Neural cell (in vitro differentiated cells): ENCODE results near the gene STPG3. TPM values are rescaled to one million over a fixed set of nuclear protein-coding genes. Genes with fewer than 3 reads are reported as not detected.
A peak's percentile ranks its signal among the peaks of the same experiment; 100 is the strongest.
"Not testable (repeated sequence)": the region's sequence is repeated elsewhere in the genome, so short reads cannot be mapped to it uniquely, and the experiment has no call there.

Experiments
- H2AFZ ChIP-seq: fragments of 200-600, 300-800 bp; sonication (generic), shearing (Covaris generic); 2 replicates; pipeline ENCODE4 v1.6.0; 2014; ENCODE audit warnings: low read depth, mild to moderate bottlenecking, antibody characterized with exemption, low read length, moderate library complexity
- H3F3A ChIP-seq: fragments of 200-600 bp; shearing (Covaris generic); 2 replicates; pipeline ENCODE4 v1.6.1; 2016; ENCODE audit warnings: mild to moderate bottlenecking, moderate library complexity, mixed read lengths, antibody characterized with exemption, low read length; ENCODE audit not compliant: insufficient read depth, poor library complexity, severe bottlenecking
- H3K27ac ChIP-seq: fragments of 200-600, 300-800 bp; sonication (generic), shearing (Covaris generic); 2 replicates; pipeline ENCODE4 v1.5.1; 2014; ENCODE audit warnings: mild to moderate bottlenecking, low read length, moderate library complexity
- H3K27me3 ChIP-seq: fragments of 300-800, 200-600 bp; sonication (generic), shearing (Covaris generic); 2 replicates; pipeline ENCODE4 v1.6.0; 2014; ENCODE audit warnings: mild to moderate bottlenecking, low read depth, low read length, moderate library complexity; ENCODE audit not compliant: insufficient read depth
- H3K36me3 ChIP-seq: fragments of 300-800, 200-600 bp; sonication (generic), shearing (Covaris generic); 2 replicates; pipeline ENCODE4 v1.5.1; 2014; ENCODE audit warnings: mild to moderate bottlenecking, antibody characterized with exemption, low read length, moderate library complexity; ENCODE audit not compliant: insufficient read depth
- H3K4me2 ChIP-seq: fragments of 300-800, 200-600 bp; sonication (generic), shearing (Covaris generic); 2 replicates; pipeline ENCODE4 v1.6.0; 2014; ENCODE audit warnings: mild to moderate bottlenecking, low read length
- H3K4me3 ChIP-seq: fragments of 300-800, 200-600 bp; sonication (generic), shearing (Covaris generic); 2 replicates; pipeline ENCODE4 v1.5.1; 2014; ENCODE audit warnings: mild to moderate bottlenecking, low read length, moderate library complexity
- H3K79me2 ChIP-seq: fragments of 200-600 bp; shearing (Covaris generic); replicated peaks from 2 replicates; pipeline ENCODE4 v1.6.0; 2014; ENCODE audit warnings: mild to moderate bottlenecking, low read length, moderate library complexity; ENCODE audit not compliant: insufficient read depth
- H3K9ac ChIP-seq: fragments of 300-800, 200-600 bp; sonication (generic), shearing (Covaris generic); 2 replicates; pipeline ENCODE4 v1.6.1; 2016; ENCODE audit warnings: mild to moderate bottlenecking, low read length, mixed read lengths
- H3K9me2 ChIP-seq: fragments of 200-600 bp; shearing (Covaris generic); 2 replicates; pipeline ENCODE4 v1.6.1; 2016; ENCODE audit warnings: mild to moderate bottlenecking, low read length, mixed read lengths; ENCODE audit not compliant: insufficient read depth
- H3K9me3 ChIP-seq: fragments of 200-600, 300-800 bp; sonication (generic), shearing (Covaris generic); 2 replicates; pipeline ENCODE4 v1.6.1; 2016; ENCODE audit warnings: mild to moderate bottlenecking, mixed run types, low read length, moderate library complexity, mixed read lengths
- H4K20me1 ChIP-seq: fragments of 200-600 bp; shearing (Covaris generic); 2 replicates; pipeline ENCODE4 v1.6.1; 2016; ENCODE audit warnings: mild to moderate bottlenecking, mixed run types; ENCODE audit not compliant: insufficient read depth
- EP300 ChIP-seq: fragments of 450-650 bp; conservative IDR thresholded peaks from 2 replicates; pipeline ENCODE4 v1.6.1; 2014; ENCODE audit warnings: antibody characterized with exemption, mild to moderate bottlenecking, moderate library complexity; ENCODE audit not compliant: poor library complexity, severe bottlenecking
- EZH2 ChIP-seq: fragments of 200-600, 300-800 bp; shearing (Covaris generic), sonication (generic); IDR thresholded peaks from 2 replicates; pipeline ENCODE4 v1.6.1; 2014; ENCODE audit warnings: antibody characterized with exemption, low read length, borderline replicate concordance, mild to moderate bottlenecking; ENCODE audit not compliant: insufficient read depth, poor library complexity, severe bottlenecking
- MXI1 ChIP-seq: fragments of 450-650 bp; conservative IDR thresholded peaks from 2 replicates; pipeline ENCODE4 v1.6.1; 2014; ENCODE audit warnings: antibody characterized with exemption, mild to moderate bottlenecking; ENCODE audit not compliant: poor library complexity, severe bottlenecking
- POLR2AphosphoS5 ChIP-seq: IDR thresholded peaks from 2 replicates; pipeline ENCODE4 v1.6.1; 2012
- RAD21 ChIP-seq: fragments of 450-650 bp; conservative IDR thresholded peaks from 2 replicates; pipeline ENCODE4 v1.6.1; 2014; ENCODE audit warnings: antibody characterized with exemption, mild to moderate bottlenecking, moderate library complexity
- SMC3 ChIP-seq: fragments of 450-650 bp; conservative IDR thresholded peaks from 2 replicates; pipeline ENCODE4 v1.6.1; 2014; ENCODE audit warnings: antibody characterized with exemption, mild to moderate bottlenecking, moderate library complexity; ENCODE audit not compliant: poor library complexity
- TAF1 ChIP-seq: IDR thresholded peaks from 2 replicates; pipeline ENCODE4 v1.6.1; 2012; ENCODE audit warnings: low read depth
- polyA plus RNA-seq: library from polyadenylated mRNA; depleted of rRNA; stranded (reverse); fragments of >200 nt; gene quantifications from 2 replicates; pipeline ENCODE4 v1.2.3, GENCODE V29; 2014
- TF ChIP-seq, protein P1 (sequence below): fragments of 450-650 bp; IDR thresholded peaks from 2 replicates; pipeline ENCODE4 v1.5.1; 2014; ENCODE audit warnings: antibody characterized with exemption, mild to moderate bottlenecking, moderate library complexity; ENCODE audit not compliant: poor library complexity, severe bottlenecking
- TF ChIP-seq, protein P2 (sequence below): IDR thresholded peaks from 2 replicates; pipeline ENCODE4 v1.6.1; 2012; ENCODE audit warnings: borderline replicate concordance

Gene STPG3
- polyA plus RNA-seq, 1 donor from 2014 or later, result not detected

DNA sequence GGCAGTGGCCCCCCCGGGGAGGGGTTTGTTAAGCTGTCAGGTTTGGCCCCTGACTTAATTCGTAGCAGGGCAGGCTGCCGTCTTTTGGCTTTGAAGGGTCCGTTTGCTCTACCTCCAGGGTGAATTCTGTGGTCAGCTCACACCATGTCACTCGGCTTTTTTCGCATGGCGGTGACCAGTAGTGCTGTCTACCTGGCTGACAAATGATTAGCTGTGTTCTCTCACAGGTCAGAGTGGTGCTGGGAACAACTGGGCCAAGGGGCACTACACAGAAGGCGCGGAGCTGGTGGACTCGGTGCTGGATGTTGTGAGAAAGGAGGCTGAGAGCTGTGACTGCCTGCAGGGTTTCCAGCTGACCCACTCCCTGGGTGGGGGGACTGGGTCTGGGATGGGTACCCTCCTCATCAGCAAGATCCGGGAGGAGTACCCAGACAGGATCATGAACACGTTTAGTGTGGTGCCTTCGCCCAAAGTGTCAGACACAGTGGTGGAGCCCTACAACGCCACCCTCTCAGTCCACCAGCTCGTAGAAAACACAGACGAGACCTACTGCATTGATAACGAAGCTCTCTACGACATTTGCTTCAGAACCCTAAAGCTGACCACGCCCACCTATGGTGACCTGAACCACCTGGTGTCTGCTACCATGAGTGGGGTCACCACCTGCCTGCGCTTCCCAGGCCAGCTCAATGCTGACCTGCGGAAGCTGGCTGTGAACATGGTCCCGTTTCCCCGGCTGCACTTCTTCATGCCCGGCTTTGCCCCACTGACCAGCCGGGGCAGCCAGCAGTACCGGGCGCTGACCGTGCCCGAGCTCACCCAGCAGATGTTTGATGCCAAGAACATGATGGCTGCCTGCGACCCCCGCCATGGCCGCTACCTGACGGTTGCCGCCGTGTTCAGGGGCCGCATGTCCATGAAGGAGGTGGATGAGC, 8.6 kb upstream of the STPG3 start:
- Histone ChIP-seq H3K27me3 (no peaks in the 10 kb centered on the region), H3K27ac (no peak overlapping the region), H3K79me2 (peaks cover 14% of the 10 kb centered on the region), H3K36me3 (no peaks in the 10 kb centered on the region), H2AFZ (no peak overlapping the region), H3K9me2 (no peaks in the 10 kb centered on the region), H3K4me3 (peak overlapping the region; percentile 92), H3F3A (no peaks in the 10 kb centered on the region), H3K4me2 (peak overlapping the region; percentile 78), H4K20me1 (no peaks in the 10 kb centered on the region), H3K9me3 (no peaks in the 10 kb centered on the region), H3K9ac (peak overlapping the region; percentile 66)
- TF ChIP-seq EZH2 (no peak), RAD21 (no peak), SMC3 (no peak), EP300 (no peak), POLR2AphosphoS5 (no peak), MXI1 (no peak), TAF1 (no peak)
- TF ChIP-seq, protein P1, sequence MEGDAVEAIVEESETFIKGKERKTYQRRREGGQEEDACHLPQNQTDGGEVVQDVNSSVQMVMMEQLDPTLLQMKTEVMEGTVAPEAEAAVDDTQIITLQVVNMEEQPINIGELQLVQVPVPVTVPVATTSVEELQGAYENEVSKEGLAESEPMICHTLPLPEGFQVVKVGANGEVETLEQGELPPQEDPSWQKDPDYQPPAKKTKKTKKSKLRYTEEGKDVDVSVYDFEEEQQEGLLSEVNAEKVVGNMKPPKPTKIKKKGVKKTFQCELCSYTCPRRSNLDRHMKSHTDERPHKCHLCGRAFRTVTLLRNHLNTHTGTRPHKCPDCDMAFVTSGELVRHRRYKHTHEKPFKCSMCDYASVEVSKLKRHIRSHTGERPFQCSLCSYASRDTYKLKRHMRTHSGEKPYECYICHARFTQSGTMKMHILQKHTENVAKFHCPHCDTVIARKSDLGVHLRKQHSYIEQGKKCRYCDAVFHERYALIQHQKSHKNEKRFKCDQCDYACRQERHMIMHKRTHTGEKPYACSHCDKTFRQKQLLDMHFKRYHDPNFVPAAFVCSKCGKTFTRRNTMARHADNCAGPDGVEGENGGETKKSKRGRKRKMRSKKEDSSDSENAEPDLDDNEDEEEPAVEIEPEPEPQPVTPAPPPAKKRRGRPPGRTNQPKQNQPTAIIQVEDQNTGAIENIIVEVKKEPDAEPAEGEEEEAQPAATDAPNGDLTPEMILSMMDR, result no peak
- TF ChIP-seq, protein P2, sequence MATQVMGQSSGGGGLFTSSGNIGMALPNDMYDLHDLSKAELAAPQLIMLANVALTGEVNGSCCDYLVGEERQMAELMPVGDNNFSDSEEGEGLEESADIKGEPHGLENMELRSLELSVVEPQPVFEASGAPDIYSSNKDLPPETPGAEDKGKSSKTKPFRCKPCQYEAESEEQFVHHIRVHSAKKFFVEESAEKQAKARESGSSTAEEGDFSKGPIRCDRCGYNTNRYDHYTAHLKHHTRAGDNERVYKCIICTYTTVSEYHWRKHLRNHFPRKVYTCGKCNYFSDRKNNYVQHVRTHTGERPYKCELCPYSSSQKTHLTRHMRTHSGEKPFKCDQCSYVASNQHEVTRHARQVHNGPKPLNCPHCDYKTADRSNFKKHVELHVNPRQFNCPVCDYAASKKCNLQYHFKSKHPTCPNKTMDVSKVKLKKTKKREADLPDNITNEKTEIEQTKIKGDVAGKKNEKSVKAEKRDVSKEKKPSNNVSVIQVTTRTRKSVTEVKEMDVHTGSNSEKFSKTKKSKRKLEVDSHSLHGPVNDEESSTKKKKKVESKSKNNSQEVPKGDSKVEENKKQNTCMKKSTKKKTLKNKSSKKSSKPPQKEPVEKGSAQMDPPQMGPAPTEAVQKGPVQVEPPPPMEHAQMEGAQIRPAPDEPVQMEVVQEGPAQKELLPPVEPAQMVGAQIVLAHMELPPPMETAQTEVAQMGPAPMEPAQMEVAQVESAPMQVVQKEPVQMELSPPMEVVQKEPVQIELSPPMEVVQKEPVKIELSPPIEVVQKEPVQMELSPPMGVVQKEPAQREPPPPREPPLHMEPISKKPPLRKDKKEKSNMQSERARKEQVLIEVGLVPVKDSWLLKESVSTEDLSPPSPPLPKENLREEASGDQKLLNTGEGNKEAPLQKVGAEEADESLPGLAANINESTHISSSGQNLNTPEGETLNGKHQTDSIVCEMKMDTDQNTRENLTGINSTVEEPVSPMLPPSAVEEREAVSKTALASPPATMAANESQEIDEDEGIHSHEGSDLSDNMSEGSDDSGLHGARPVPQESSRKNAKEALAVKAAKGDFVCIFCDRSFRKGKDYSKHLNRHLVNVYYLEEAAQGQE, result no peak

DNA sequence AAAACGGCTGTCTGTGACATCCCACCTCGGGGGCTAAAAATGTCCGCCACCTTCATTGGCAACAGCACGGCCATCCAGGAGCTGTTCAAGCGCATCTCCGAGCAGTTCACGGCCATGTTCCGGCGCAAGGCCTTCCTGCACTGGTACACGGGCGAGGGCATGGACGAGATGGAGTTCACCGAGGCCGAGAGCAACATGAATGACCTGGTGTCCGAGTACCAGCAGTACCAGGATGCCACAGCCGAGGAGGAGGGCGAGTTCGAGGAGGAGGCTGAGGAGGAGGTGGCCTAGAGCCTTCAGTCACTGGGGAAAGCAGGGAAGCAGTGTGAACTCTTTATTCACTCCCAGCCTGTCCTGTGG, 7.8 kb upstream of the STPG3 start:
- H3K9me3 ChIP-seq, H3K27ac ChIP-seq, H4K20me1 ChIP-seq, H2AFZ ChIP-seq, H3K9me2 ChIP-seq, H3K36me3 ChIP-seq, H3K4me3 ChIP-seq, H3K4me2 ChIP-seq, H3K9ac ChIP-seq, H3F3A ChIP-seq, H3K27me3 ChIP-seq: not testable (repeated sequence)
- peaks cover 14% of the 10 kb centered on the region for H3K79me2 ChIP-seq
